CMK (cell line): Measurements from ENCODE around the gene CREB5.

Experiments
- DNase-seq: peaks from one replicate; pipeline ENCODE4 v3.0.0-alpha.2; 2010; ENCODE audit warnings: low read depth

CREB5 gene

GRCh38 chr7:28435152-28435551 lies 22.8 kb downstream of the CREB5 start:
- no peak for DNase-seq

- DNase-seq: no peak
These were observed 23.5 kb downstream of the CREB5 start for GRCh38 chr7:28435732-28436378.

- no peak for DNase-seq
These were observed 27.8 kb downstream of the CREB5 start for GRCh38 chr7:28440055-28440601.

GRCh38 chr7:28442540-28443420 lies 30.5 kb downstream of the CREB5 start:
- DNase-seq: no peak

GRCh38 chr7:28446131-28446530 lies 33.8 kb downstream of the CREB5 start:
- DNase-seq: no peak

GRCh38 chr7:28447071-28447470 lies 34.8 kb downstream of the CREB5 start:
- no peak for DNase-seq

GRCh38 chr7:28448708-28449107 lies 36.4 kb downstream of the CREB5 start:
- no peak for DNase-seq

- DNase-seq: no peak
These were observed 40.4 kb downstream of the CREB5 start for GRCh38 chr7:28452681-28453080.

GRCh38 chr7:28455486-28455885 lies 43.2 kb downstream of the CREB5 start:
- no peak for DNase-seq

GRCh38 chr7:28456044-28456443 lies 43.7 kb downstream of the CREB5 start:
- no peak for DNase-seq

- DNase-seq: no peak
These were observed 46.4 kb downstream of the CREB5 start for GRCh38 chr7:28458732-28459131.

- DNase-seq: no peak
These were observed 47.0 kb downstream of the CREB5 start for GRCh38 chr7:28459306-28459705.

GRCh38 chr7:28465697-28466096 lies 53.4 kb downstream of the CREB5 start:
- DNase-seq: no peak

GRCh38 chr7:28466341-28466740 lies 54.0 kb downstream of the CREB5 start:
- no peak for DNase-seq

GRCh38 chr7:28466885-28467284 lies 54.6 kb downstream of the CREB5 start:
- DNase-seq: no peak

GRCh38 chr7:28469562-28469961 lies 57.2 kb downstream of the CREB5 start:
- DNase-seq: no peak

GRCh38 chr7:28470344-28470743 lies 58.0 kb downstream of the CREB5 start:
- no peak for DNase-seq

- DNase-seq: no peak
These were observed 60.0 kb downstream of the CREB5 start for GRCh38 chr7:28472332-28472731.

GRCh38 chr7:28473571-28474281 lies 61.4 kb downstream of the CREB5 start:
- no peak for DNase-seq

GRCh38 chr7:28474282-28474638 lies 61.9 kb downstream of the CREB5 start:
- DNase-seq: no peak

GRCh38 chr7:28474640-28475039 lies 62.3 kb downstream of the CREB5 start:
- DNase-seq: no peak

GRCh38 chr7:28477041-28477442 lies 64.7 kb downstream of the CREB5 start:
- DNase-seq: no peak

GRCh38 chr7:28478656-28479055 lies 66.3 kb downstream of the CREB5 start:
- DNase-seq: no peak
